ENCODE data around the gene AKT1.
"Not testable (repeated sequence)": the region's sequence is repeated elsewhere in the genome, so short reads cannot be mapped to it uniquely, and the experiment has no call there.

AKT1 gene

DNA sequence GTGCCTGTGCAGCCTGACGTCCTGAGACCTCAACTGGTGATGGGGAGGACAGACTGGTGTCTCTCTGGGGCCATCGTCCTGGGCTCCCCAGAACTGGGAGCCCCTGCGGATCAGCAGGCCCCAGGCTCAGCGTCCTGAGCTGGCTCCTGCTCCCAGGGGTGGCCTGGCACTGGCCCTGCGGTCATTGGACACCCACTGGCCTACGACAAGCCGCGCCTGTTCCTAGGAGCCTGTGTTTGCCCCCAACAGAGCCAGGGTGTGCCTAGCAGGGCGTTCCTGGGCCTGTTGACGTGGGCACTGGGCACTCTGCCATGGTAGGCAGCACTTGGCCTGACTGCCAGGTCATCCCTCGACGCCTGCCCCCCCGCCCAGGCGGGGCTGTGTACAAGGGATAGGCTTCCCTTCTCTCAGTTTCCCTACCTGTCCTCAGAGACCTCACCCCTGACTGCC is 63.2 kb downstream of the AKT1 start:
- peak overlapping the region in 5 of 21 experiments; percentile 16 to 55 (median 42) for H3K27ac ChIP-seq

DNA sequence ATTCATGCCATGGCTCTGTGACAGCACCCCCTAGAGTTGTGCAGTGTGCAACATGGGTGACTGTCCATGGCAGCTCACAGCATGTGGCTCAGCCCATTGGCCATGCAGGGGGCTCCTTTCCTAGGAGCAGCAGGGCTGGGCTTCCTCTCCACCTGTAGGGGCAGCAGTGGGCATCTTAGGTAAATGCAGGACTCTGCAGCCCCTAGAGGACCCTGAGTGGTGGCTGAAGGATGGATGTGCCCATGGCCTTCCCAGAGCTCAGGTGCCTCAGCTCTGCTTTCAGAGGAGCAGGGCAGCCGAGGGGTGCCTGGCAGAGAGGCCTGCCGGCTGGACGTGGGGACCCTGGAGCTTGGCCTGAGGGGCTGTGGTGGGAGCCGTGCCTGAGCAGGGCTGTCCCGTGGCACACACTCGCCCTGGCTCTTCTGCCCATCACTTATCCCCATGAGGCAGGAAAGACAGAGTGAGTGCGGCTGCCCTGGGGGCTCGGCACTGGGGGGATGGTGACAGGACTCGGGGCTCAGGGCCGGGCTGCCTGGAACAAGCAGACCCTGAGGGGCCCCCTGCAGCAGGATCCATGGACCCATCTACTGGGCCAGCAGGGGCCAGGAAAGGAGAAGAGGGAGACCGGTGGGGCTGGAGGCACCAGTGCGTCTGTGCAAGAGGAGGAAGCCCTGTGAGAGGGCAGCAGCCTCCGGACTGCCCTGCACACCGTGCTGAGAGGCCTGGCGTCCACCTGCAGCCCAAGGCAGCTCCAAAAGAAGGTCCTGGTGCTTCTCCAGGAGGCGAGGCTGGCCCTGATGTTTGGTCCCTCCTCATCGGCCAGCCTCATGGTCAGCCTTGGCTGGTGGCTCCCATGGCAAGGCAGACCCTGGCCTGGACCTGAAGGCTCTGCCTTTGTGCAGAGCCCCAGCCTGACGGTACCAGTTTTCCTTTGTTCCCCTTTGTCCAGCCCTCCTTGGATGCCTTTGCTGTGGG is 63.9 kb downstream of the AKT1 start:
- H3K4me3 ChIP-seq: no peak overlapping the region
- H3K27ac ChIP-seq: peak overlapping the region in 5 of 21 experiments; percentile 12 to 55 (median 42)

More for the DNA sequence above, 63.2 kb downstream of the AKT1 start:
- no peak overlapping the region for H3K4me3 ChIP-seq

DNA sequence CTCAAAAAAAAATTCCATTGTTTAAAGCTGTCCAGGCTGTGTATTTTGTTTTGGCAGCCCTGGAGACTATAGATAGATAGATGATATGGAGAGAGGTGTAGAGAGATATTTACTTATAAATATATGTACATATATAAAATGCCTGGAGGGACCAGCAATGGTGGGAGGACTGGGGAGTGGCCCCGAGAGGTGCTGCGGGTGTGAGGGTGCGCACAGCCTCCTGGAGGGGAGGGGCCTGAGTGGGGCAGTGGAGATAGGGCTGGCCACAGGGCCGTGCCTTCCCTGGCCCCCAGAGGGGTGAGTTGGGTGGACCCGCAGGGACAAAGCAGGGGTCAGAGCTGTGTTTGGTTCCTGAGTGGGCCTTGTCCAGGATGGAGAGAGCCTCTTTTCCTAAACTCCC is 65.1 kb downstream of the AKT1 start:
- Histone ChIP-seq H3K27ac (no peak overlapping the region), H3K4me3 (no peak overlapping the region)

DNA sequence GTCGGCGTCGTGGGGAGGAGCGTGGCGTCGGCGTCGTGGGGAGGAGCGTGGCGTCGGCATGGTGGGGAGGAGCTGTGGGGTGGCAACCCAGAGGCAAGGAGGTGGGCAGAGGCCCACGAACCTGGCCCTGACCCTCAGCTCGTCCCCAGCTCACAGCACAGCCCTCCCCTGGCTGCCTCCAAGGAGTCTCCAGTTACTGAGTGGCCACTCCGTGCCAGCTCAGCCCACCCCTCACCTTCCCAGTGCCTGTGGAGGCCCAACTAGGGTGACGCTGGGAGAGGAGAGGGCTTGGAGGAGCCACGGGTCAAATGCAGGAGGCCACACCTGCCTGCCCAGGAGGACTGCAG is 65.7 kb downstream of the AKT1 start:
- Histone ChIP-seq H3K27ac (no peak overlapping the region), H3K4me3 (no peak overlapping the region)

DNA sequence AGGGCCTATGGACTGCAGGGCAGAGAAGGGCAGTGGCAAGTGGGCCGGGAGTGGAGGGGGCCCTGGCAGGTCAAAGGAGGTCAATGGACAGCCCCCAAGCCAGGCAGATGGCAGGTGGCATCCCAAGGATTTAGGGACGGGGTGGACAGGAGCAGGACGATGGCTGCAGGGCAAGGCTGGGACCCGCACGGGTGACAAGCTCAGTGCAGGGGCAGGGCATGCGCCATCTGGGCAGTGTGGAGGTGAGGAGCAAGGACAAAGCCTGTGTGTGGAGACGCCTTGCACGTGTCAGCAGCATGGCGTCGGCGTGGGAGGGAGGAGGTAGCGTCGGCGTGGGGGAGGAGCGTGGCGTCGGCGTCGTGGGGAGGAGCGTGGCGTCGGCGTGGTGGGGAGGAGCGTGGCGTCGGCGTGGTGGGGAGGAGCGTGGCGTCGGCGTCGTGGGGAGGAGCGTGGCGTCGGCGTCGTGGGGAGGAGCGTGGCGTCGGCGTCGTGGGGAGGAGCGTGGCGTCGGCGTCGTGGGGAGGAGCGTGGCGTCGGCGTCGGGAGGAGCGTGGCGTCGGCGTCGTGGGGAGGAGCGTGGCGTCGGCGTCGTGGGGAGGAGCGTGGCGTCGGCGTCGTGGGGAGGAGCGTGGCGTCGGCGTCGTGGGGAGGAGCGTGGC is 66.2 kb downstream of the AKT1 start:
- not testable (repeated sequence) for H3K4me3 ChIP-seq, H3K27ac ChIP-seq

DNA sequence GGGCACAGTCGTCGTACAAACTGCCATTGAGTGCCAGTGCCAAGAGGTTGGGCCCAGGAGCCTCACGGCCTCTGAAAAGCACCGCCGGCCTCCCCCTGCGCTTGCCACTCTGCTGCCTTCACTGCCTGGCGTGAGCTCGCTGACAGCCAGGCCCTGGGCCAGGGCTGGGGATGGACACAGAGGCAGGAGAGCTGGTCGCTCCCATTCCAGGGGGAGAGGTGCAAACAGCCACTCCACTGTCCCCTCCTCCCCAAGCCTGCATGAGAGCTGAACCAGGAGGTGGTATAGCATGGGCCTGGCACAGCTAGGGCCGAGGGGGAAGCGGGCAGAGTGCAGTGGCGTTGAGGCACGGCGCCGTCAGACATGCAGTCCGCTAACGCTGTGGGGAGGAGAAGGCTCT is 66.9 kb downstream of the AKT1 start:
- no peak overlapping the region for H3K4me3 ChIP-seq
- no peak overlapping the region for H3K27ac ChIP-seq

DNA sequence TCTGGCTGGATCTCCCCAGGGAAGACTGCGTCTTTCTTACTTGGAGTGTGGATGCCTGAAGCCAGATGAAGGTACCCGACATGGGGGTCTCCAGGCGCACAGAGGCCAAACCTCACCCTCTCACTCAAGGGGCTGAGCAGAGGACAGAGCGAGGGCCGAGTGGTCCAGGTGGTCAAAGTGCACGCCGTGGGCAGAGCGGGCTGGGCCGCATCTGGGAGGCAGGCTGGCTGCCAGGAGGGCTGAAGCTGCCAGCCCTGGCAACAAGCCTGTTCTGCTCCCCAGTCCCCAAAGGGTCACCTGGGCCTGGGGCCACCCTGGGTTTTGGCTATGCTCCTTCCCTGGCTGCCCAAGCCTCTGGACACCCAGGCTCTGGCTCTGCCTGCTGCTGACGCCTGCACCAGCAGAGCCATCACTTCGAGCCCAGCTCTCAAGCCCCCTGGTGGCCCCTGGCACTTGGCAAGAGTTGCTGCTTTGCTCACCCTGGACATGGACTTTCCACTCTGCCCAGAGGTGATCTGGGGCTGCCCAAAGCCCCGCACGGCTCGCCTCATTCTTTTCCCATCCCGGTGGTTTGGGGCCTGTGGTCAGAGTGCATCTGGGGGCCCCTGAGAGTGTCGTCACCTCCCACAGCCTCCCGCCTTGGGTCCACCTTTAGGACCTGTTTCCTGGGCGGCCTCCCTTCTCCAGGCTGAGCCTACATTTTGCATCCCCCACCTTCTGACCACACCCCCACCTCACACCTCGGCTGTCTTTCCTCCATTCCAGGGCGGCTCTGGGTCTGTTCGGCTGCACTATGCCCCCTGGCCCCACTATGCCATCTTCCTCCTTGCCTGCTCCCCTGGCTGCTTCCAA is 68.7 kb downstream of the AKT1 start:
- H3K4me3 ChIP-seq: no peak overlapping the region
- no peak overlapping the region for H3K27ac ChIP-seq

DNA sequence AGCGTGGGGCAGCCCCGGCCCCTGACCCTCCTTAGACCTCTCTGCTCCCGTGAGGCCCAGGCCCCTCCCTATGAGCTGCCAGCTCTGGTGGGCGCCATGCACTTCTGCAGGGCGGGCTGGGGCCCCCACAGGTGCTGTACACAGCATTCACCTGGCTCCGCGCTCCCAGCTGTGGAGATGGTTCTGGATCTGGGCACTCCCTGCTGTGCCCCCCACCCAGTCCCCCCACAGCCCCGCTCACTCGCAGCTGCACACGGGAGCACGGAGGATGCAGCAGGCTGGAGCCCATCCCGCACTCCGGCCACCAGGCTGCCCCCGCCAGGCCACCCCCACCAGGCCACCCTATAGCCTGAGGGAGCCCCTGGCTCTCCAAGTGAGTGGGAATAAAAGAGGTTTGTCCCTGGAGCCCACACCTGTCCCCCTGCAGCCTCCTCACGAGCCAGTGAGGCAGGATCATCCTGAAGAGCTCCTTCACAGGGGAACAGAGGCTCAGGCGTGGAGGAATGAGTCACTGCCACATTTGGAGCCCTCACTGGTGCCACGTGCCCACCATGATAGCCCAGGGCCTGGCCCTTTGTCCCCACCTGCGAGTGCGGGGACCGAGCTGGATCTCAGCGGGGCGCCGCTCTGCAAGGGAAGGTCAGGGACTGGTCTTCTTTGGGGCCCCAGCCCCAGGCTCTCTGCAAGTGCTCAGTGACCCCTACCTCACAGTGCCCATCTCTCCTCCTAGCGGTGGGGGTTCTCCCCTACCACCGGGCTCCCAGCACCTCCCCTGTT is 69.6 kb downstream of the AKT1 start:
- no peak overlapping the region for H3K4me3 ChIP-seq
- H3K27ac ChIP-seq: no peak overlapping the region

DNA sequence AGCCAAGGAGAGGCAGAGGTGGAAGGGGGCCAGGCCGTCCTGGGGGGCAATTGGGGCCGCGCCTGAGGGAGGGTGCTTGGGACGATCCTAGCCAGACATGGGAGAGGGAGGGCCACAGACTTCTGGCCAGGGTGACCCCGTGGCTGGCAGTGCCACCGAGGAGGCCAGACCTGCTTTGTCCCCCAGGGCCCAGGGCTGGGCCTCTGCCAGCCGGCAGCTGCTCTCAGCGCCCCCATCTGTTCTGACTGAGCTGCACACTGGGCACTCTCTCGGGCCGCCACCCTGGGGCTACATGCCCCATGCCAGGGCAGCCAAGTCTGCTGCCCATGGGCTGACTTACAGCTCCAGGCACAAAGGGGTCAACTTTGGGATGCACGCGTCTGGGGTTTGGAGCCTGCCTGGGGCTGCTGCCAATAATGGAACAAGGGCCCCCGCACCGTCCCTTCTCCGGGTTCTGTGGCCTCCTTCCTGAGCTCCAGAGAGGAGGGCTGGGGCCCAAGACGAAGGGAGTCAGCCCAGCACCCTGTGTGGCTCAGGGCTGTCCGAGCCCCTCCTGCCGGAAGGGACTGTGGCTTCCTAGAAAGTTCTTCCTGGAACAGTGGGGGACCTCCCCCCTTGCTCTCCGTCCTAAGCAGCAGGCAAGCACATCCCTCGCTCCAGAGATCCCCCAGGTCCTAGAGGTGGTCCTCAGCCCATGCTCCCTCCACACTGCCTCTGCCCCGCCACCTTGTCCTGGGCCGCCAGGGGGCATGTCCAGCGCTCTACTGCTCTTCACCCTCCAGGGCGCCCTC is 70.4 kb downstream of the AKT1 start:
- H3K4me3 ChIP-seq: peak overlapping the region in 5 of 7 experiments; percentile 52 to 70 (median 59)

DNA sequence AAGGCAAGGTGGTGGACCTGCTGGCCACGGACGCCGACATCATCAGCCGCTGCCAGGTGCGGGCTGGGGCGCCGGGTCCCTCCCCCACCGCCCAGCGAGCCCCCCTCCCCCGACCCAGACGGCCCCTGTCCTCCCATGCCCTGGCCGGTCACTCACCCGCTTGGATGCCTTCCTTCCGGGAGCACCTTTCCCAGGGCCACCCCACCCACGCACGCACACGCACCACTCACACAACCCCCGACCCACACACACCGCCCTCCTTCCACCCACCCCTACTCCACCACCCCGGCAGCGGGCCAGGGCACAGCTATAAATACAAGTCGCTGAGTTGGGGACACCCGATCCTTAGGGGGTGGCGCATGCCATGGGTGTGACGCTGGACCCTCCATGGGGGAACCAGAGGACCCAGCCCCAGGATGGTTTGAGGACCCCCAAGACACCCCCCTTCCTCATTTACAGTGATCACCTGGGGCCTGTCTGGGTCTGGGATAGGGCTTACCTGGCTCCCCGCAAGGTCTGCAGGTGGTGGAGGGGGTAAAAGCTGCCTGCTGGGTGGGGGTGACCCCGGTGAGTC is 71.1 kb downstream of the AKT1 start:
- H3K27ac ChIP-seq: peak overlapping the region in 14 of 21 experiments; percentile 22 to 77 (median 52)
- peak overlapping the region; percentile 50 to 70 (median 59) for H3K4me3 ChIP-seq

More for the DNA sequence above, 70.4 kb downstream of the AKT1 start:
- H3K27ac ChIP-seq: peak overlapping the region in 3 of 21 experiments; percentile 52 to 70 (median 54)

DNA sequence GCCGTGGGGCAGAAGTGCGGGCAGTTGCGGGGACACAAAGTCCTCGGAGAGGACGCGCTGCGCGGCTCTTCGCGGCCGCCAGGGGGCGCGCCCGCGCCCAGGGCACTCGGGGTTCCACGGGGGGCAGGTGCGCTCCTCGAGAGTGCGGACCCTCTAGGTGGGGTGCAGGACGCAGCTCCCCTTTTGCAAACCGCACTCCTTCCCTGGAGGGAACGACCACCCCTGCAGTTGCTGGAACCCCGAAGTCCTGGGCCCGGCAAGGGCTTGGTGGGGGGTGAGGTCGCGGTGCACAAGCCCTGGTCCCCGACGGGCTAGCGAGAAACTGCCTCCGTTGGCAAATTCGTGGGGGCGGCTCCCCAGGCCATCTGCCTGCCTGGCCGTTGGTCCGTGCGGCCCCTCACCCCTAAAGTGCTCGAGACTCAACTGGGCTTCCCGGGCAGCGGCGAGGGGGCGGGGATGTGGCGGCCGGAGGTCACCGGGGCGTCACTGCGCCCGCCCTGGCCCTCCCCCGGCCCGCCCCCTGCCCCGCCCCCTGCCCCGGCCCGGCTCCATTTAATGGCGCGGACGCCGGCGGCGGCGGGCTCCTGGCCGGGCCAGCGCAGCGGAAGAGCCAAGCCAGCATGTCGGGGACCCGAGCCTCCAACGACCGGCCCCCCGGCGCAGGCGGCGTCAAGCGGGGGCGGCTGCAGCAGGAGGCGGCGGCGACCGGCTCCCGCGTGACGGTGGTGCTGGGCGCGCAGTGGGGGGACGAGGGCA is 71.7 kb downstream of the AKT1 start, which contains the start of gene ADSS1:
ADSS1 (plus strand) TSS at position 579 of the 756 bp plus-strand sequence; CDS start at position 621, 42 bp downstream.
- peak within 1 kb of the TSS; percentile 50 to 70 (median 59) for H3K4me3 ChIP-seq
- peak within 1 kb of the TSS in 16 of 21 experiments; percentile 2 to 77 (median 52) for H3K27ac ChIP-seq

DNA sequence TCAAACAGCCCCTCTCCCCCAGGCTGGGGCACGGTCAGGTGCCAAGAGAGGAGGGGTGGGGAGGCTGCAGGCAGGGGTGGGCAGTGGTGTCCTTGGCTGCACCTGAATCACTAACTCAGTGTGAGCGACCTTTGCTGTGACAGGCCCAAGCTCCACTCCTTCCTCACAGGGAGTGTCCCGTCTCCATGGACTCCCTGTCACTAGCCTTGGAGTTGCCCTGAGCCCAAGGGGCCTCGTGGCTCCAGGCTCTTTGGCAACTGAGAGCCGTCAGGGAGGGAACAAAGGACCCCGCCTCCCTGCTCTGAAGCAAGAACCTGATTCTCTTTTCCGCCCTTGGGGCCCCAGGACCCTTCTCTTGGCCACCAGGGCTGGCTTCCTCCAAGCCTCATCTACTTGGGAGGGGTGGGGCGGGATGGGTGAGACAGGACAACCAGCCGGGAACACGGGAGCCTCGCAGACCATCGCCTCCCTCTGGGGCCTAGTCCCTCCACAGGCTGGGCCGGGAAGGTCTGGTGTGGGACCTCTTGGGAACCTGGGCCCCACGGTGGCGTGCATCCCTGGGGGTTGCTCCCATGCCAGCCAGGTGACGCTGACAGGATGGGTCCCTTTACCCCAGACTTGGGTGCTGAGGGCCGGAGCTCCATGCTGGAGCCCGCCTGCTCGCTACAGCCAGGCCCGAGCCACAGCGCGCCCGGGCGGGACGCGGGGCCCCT is 72.5 kb downstream of the AKT1 start:
- Histone ChIP-seq H3K4me3 (peak overlapping the region in 4 of 7 experiments; percentile 58 to 70 (median 63)), H3K27ac (peak overlapping the region in 3 of 21 experiments; percentile 2 to 77 (median 13))

DNA sequence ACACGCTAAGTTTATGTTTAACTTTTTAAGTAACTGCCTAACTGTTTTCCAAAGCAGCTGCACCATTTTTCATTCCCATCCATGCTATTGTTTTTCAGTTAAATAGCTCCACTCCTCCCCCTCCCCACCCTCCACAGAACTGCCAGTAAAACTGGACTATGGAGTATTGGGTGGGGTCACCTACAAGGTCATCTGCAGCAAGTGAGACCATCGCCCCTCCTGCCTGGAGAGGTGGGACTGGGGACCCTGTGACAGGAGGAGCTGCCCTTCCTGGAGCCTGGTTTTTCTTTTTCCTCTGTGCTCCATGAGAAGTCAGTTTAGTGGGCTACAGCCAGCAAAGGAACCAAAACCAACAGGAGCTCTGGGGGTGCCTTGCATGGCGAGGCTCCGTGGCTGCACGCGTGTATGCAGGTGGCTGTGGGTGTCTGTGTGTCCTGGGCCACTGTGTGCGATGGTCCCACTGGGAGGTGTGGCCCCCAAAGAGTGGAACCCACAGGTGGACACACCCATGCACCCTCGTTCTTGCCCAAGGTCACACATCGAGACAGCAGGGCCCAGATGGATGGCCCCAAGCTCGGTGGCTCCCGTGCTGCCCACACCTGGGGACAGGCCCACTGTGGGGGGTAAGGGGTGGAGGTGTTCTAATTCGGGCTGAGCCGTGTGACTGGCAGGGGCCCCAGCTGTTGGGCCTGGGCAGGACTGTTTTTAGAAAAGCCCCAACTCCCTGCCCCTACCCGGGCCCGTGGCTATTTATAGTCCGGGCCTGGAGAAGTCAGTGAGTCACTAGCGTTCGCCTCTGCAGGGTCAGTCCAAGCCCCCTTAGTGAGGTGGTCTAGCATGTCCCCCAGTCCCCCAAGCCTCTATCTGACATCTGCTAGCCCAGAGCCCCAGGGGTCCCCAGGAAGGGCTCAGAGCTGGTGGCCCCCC is 73.8 kb downstream of the AKT1 start:
- Histone ChIP-seq H3K4me3 (no peak overlapping the region), H3K27ac (peak overlapping the region in 1 of 21 experiments; percentile 10)

Measured in skin epidermis (tissue), 12 donors.